Loucy (cell line): Measurements from ENCODE around the gene SLC15A2.

Source experiments
- H2AFZ ChIP-seq: fragments of 200-600 bp; sonication (generic); 2 replicates; pipeline ENCODE4 v1.6.0; 2016; ENCODE audit warnings: antibody characterized with exemption, mild to moderate bottlenecking, low read length, moderate library complexity
- H3F3A ChIP-seq: fragments of 200-600 bp; 2 replicates; pipeline ENCODE4 v1.6.0; 2016; ENCODE audit warnings: antibody characterized with exemption, low read depth, mild to moderate bottlenecking
- H3K27me3 ChIP-seq: fragments of 200-600 bp; sonication (generic); 2 replicates; pipeline ENCODE4 v1.6.1; 2014; ENCODE audit warnings: low read length, mild to moderate bottlenecking; ENCODE audit not compliant: insufficient read depth, poor library complexity, severe bottlenecking
- H3K36me3 ChIP-seq: fragments of 200-600 bp; sonication (generic); 2 replicates; pipeline ENCODE4 v1.6.1; 2016; ENCODE audit warnings: low read length; ENCODE audit not compliant: insufficient read depth
- H3K4me1 ChIP-seq: fragments of 200-600 bp; sonication (generic); 2 replicates; pipeline ENCODE4 v1.5.1; 2014; ENCODE audit warnings: low read length, mild to moderate bottlenecking; ENCODE audit not compliant: insufficient read depth, poor library complexity, severe bottlenecking
- H3K4me2 ChIP-seq: fragments of 200-600 bp; sonication (generic); 2 replicates; pipeline ENCODE4 v1.6.0; 2014; ENCODE audit warnings: antibody characterized with exemption, low read length, low read depth, mild to moderate bottlenecking; ENCODE audit not compliant: poor library complexity, severe bottlenecking
- H3K4me3 ChIP-seq: fragments of 200-600 bp; sonication (generic); 2 replicates; pipeline ENCODE4 v1.5.1; 2014; ENCODE audit warnings: low read length, mild to moderate bottlenecking, mixed read lengths; ENCODE audit not compliant: poor library complexity, severe bottlenecking
- H3K79me2 ChIP-seq: fragments of 200-600 bp; sonication (generic); 2 replicates; pipeline ENCODE4 v1.6.1; 2014; ENCODE audit warnings: low read length; ENCODE audit not compliant: insufficient read depth
- H3K9ac ChIP-seq: fragments of 200-600 bp; sonication (generic); 2 replicates; pipeline ENCODE4 v1.6.0; 2014; ENCODE audit warnings: mild to moderate bottlenecking, low read depth, low read length, moderate library complexity; ENCODE audit not compliant: poor library complexity, severe bottlenecking
- H3K9me2 ChIP-seq: fragments of 200-600 bp; sonication (generic); replicated peaks from 2 replicates; pipeline ENCODE4 v1.6.1; 2016; ENCODE audit warnings: low read depth, low read length, mixed read lengths
- H3K9me3 ChIP-seq: fragments of 200-600 bp; sonication (generic); 2 replicates; pipeline ENCODE4 v1.6.1; 2014; ENCODE audit warnings: mild to moderate bottlenecking, antibody characterized with exemption, low read length, low read depth; ENCODE audit not compliant: insufficient read depth
- H4K20me1 ChIP-seq: fragments of 200-600 bp; sonication (generic); 2 replicates; pipeline ENCODE4 v1.6.0; 2014; ENCODE audit warnings: antibody characterized with exemption, low read length, mild to moderate bottlenecking; ENCODE audit not compliant: insufficient read depth, poor library complexity, severe bottlenecking
- EZH2phosphoT487 ChIP-seq: fragments of 200-600 bp; IDR thresholded peaks from 2 replicates; pipeline ENCODE4 v1.6.1; 2018; ENCODE audit warnings: antibody characterized with exemption, mild to moderate bottlenecking, moderate library complexity, borderline replicate concordance
- TF ChIP-seq, protein P1 (sequence below): fragments of 200-600 bp; sonication (generic); conservative IDR thresholded peaks from 2 replicates; pipeline ENCODE4 v1.5.1; 2014; ENCODE audit warnings: mild to moderate bottlenecking, antibody characterized with exemption, low read length

Gene SLC15A2

DNA sequence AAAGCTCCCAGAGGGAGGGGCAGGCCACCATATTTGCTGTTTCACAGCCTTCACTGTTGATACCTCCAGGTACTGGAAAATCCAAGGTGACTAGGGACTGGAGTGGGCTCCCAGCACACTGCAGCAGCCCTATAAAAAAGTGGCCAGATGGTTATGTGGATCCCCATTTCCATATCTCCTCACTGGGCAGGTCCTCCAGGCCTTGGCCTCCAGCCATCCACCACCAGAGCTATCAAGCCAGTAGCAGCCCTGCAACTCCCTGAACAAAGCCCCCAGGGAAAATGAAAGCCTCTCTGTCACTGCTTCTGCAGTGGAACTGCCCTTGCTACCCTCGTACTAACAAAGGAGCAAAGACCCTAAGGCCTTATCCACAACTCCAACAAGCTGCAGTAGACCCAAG, 69.4 kb downstream of the SLC15A2 start:
- no peaks in the 10 kb centered on the region for H3K4me1 ChIP-seq
- no peak overlapping the region for H2AFZ ChIP-seq
- no peaks in the 10 kb centered on the region for H3F3A ChIP-seq
- no peak overlapping the region for H3K4me3 ChIP-seq
- no peaks in the 10 kb centered on the region for H3K27me3 ChIP-seq
- H3K4me2 ChIP-seq, result no peak overlapping the region
- no peak for TF ChIP-seq EZH2phosphoT487
- TF ChIP-seq, protein P1, sequence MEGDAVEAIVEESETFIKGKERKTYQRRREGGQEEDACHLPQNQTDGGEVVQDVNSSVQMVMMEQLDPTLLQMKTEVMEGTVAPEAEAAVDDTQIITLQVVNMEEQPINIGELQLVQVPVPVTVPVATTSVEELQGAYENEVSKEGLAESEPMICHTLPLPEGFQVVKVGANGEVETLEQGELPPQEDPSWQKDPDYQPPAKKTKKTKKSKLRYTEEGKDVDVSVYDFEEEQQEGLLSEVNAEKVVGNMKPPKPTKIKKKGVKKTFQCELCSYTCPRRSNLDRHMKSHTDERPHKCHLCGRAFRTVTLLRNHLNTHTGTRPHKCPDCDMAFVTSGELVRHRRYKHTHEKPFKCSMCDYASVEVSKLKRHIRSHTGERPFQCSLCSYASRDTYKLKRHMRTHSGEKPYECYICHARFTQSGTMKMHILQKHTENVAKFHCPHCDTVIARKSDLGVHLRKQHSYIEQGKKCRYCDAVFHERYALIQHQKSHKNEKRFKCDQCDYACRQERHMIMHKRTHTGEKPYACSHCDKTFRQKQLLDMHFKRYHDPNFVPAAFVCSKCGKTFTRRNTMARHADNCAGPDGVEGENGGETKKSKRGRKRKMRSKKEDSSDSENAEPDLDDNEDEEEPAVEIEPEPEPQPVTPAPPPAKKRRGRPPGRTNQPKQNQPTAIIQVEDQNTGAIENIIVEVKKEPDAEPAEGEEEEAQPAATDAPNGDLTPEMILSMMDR, result no peak
- H3K9me3 ChIP-seq, result no peaks in the 10 kb centered on the region
- H3K36me3 ChIP-seq, result no peaks in the 10 kb centered on the region
- H3K79me2 ChIP-seq, result no peaks in the 10 kb centered on the region
- no peaks in the 10 kb centered on the region for H3K9me2 ChIP-seq
- H4K20me1 ChIP-seq, result no peaks in the 10 kb centered on the region
- H3K9ac ChIP-seq, result no peak overlapping the region

DNA sequence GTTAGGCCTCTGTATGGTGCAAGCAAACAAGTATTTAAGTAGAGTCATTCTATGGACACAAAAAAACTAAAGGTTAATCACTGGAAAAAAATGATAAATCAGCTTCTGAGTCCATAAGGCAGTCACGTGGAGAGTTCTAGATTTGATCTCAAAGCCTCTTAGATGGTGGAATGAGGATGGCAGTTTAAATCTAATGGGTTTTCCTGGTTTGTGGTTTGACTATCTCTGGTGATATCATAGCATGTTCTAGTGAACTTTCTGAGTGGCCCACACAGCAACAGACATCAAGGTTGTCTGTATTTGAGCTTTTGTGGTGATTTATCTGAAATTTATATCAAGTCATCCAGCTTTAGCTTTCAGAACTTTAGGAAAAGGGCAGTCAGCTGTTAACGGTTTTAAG, 75.4 kb downstream of the SLC15A2 start:
- H3K4me2 ChIP-seq, result peak overlapping the region; percentile 19
- H3K79me2 ChIP-seq, result no peaks in the 10 kb centered on the region
- H3K27me3 ChIP-seq, result no peaks in the 10 kb centered on the region
- peaks cover 14% of the 10 kb centered on the region for H3K4me1 ChIP-seq
- H3K4me3 ChIP-seq, result no peak overlapping the region
- H3K9me2 ChIP-seq, result no peaks in the 10 kb centered on the region
- no peak overlapping the region for H3K9ac ChIP-seq
- no peaks in the 10 kb centered on the region for H4K20me1 ChIP-seq
- H3K36me3 ChIP-seq, result no peaks in the 10 kb centered on the region
- no peak for TF ChIP-seq EZH2phosphoT487
- TF ChIP-seq, protein P1, result no peak
- H3F3A ChIP-seq, result no peaks in the 10 kb centered on the region; the same call in 1 of the 2 replicates
- H3K9me3 ChIP-seq, result peaks cover 3% of the 10 kb centered on the region
- no peak overlapping the region for H2AFZ ChIP-seq

GRCh38 chr3:121970047-121970446, 75.8 kb downstream of the SLC15A2 start:
- Histone ChIP-seq H3K9ac (no peak overlapping the region), H3F3A (no peaks in the 10 kb centered on the region; the same call in 1 of the 2 replicates), H3K4me2 (peak overlapping the region; percentile 19), H3K4me3 (no peak overlapping the region), H3K27me3 (no peaks in the 10 kb centered on the region), H4K20me1 (no peaks in the 10 kb centered on the region), H3K9me3 (peaks cover 5% of the 10 kb centered on the region), H3K36me3 (no peaks in the 10 kb centered on the region), H3K4me1 (peaks cover 14% of the 10 kb centered on the region), H3K9me2 (no peaks in the 10 kb centered on the region), H3K79me2 (no peaks in the 10 kb centered on the region), H2AFZ (no peak overlapping the region)
- no peak for TF ChIP-seq EZH2phosphoT487
- TF ChIP-seq, protein P1, result no peak
